Tibial nerve (tissue), 4 donors: ENCODE data around the gene RARRES2. TPM values are rescaled to one million over a fixed set of nuclear protein-coding genes. Genes with fewer than 3 reads are reported as not detected.
"Not testable (repeated sequence)": the region's sequence is repeated elsewhere in the genome, so short reads cannot be mapped to it uniquely, and the experiment has no call there.

Source experiments
- DNase-seq, 2 donors: peaks; one replicate each; pipeline ENCODE4 v3.0.0-alpha.2; 2019; ENCODE audit warnings: low spot score in 2 of 2
- H3K27ac ChIP-seq, 4 donors: fragments of 200-600 bp; sonication (generic) in 3 of 4; one replicate each; pipeline ENCODE4 v1.5.1; 2017 to 2019; ENCODE audit warnings: mild to moderate bottlenecking in 1 of 4
- H3K27me3 ChIP-seq, 2 donors: fragments of 200-600 bp; sonication (generic) in 1 of 2; one replicate each; pipeline versions ENCODE4 v1.5.1 to v1.6.0; 2017 to 2019
- H3K36me3 ChIP-seq, 3 donors: fragments of 200-600 bp; sonication (generic); one replicate each; pipeline ENCODE4 v1.5.1; 2018 to 2019
- H3K4me1 ChIP-seq, 4 donors: fragments of 200-600 bp; sonication (generic) in 3 of 4; one replicate each; pipeline ENCODE4 v1.5.1; 2017 to 2019
- H3K4me3 ChIP-seq, 4 donors: fragments of 200-600 bp; sonication (generic) in 3 of 4; one replicate each; pipeline ENCODE4 v1.5.1; 2017 to 2019; ENCODE audit warnings: mild to moderate bottlenecking in 1 of 4, moderate library complexity in 1 of 4
- H3K9me3 ChIP-seq, 4 donors: fragments of 200-600 bp; sonication (generic) in 3 of 4; one replicate each; pipeline ENCODE4 v1.5.1; 2017 to 2019
- CTCF ChIP-seq, 5 experiments: fragments of 200-600 bp in 3 of 5; fragments of 450-650 bp in 2 of 5; sonication (generic) in 3 of 5; IDR thresholded peaks; one replicate each; pipeline ENCODE4 v1.5.1; 2016 to 2019; ENCODE audit warnings: antibody characterized with exemption in 5 of 5, mild to moderate bottlenecking in 3 of 5, moderate library complexity in 2 of 5
- EP300 ChIP-seq, 2 donors: sonication (generic); formaldehyde crosslinking; IDR thresholded peaks; one replicate each; pipeline ENCODE4 v1.6.1; 2017; ENCODE audit warnings: antibody characterized with exemption in 2 of 2, mild to moderate bottlenecking in 1 of 2
- POLR2A ChIP-seq, 2 donors: fragments of 450-650 bp; IDR thresholded peaks; one replicate each; pipeline ENCODE4 v1.6.1; 2017; ENCODE audit warnings: antibody characterized with exemption in 2 of 2, mild to moderate bottlenecking in 2 of 2, moderate library complexity in 2 of 2
- WGBS, 2 donors: methylation state at CpG; one replicate each; pipeline ENCODE4 v1.1.5; 2018; 5-methylcytosine and 5-hydroxymethylcytosine counted together
- total RNA-seq, 4 donors: library from RNA; depleted of rRNA; stranded (reverse); fragments of >200 nt; gene quantifications; one replicate each; pipeline ENCODE4 v1.1.0, GENCODE V29; 2016

Gene RARRES2
- total RNA-seq, 4 donors from 2014 or later = 172 to 382 (median 375) TPM

GRCh38 chr7:150321788-150322113, 19.7 kb downstream of the RARRES2 start:
- Histone ChIP-seq H3K4me1 (peaks cover 0 to 27% (median 0%) of the 10 kb centered on the region in 4 donors), H3K27me3 (peaks cover 0 to 13% of the 10 kb centered on the region in 2 donors), H3K36me3 (peaks cover 0 to 9% (median 0%) of the 10 kb centered on the region in 3 donors), H3K4me3 (no peak overlapping the region), H3K27ac (no peak overlapping the region), H3K9me3 (no peaks in the 10 kb centered on the region)
- 91 to 96% methylated on average over 3 of the region's 3 CpGs for WGBS, 2 donors
- TF ChIP-seq POLR2A (IDR thresholded peaks at IDR 0.05) = no peak
- TF ChIP-seq EP300 (IDR thresholded peaks at IDR 0.05) = no peak
- TF ChIP-seq CTCF (IDR thresholded peaks at IDR 0.05) = no peak
- no peak for DNase-seq

- no peak overlapping the region for H3K27ac ChIP-seq
- peaks cover 0 to 7% of the 10 kb centered on the region in 2 donors for H3K27me3 ChIP-seq
- H3K36me3 ChIP-seq = no peaks in the 10 kb centered on the region
- no peak overlapping the region for H3K4me3 ChIP-seq
- TF ChIP-seq EP300 (IDR thresholded peaks at IDR 0.05) = no peak
- TF ChIP-seq POLR2A (IDR thresholded peaks at IDR 0.05) = no peak
- TF ChIP-seq CTCF (IDR thresholded peaks at IDR 0.05) = no peak
- H3K4me1 ChIP-seq = peaks cover 0 to 6% (median 0%) of the 10 kb centered on the region in 4 donors
- H3K9me3 ChIP-seq = no peaks in the 10 kb centered on the region
- DNase-seq = no peak
- 41 to 50% methylated on average over 7 of the region's 7 CpGs for WGBS, 2 donors
These were observed 23.5 kb downstream of the RARRES2 start for GRCh38 chr7:150317748-150318444.

- DNase-seq, H3K36me3 ChIP-seq, H3K27me3 ChIP-seq, H3K27ac ChIP-seq, H3K4me1 ChIP-seq, H3K4me3 ChIP-seq, H3K9me3 ChIP-seq: not testable (repeated sequence)
- WGBS, 2 donors = 89 to 90% methylated on average over 6 of the region's 6 CpGs
These were observed 24.4 kb downstream of the RARRES2 start for GRCh38 chr7:150316987-150317386.

GRCh38 chr7:150314639-150315239, 26.7 kb downstream of the RARRES2 start:
- no peak overlapping the region for H3K27ac ChIP-seq
- DNase-seq = no peak
- TF ChIP-seq POLR2A (IDR thresholded peaks at IDR 0.05) (no peak), EP300 (IDR thresholded peaks at IDR 0.05) (no peak), CTCF (IDR thresholded peaks at IDR 0.05) (no peak)
- no peak overlapping the region for H3K4me3 ChIP-seq
- no peaks in the 10 kb centered on the region for H3K9me3 ChIP-seq
- no peaks in the 10 kb centered on the region for H3K36me3 ChIP-seq
- no peaks in the 10 kb centered on the region for H3K27me3 ChIP-seq
- 93 to 95% methylated on average over 5 of the region's 5 CpGs for WGBS, 2 donors
- H3K4me1 ChIP-seq = no peaks in the 10 kb centered on the region

GRCh38 chr7:150313870-150314269, 27.6 kb downstream of the RARRES2 start:
- DNase-seq = no peak

More at GRCh38 chr7:150313870-150314269, 27.6 kb downstream of the RARRES2 start:
- Histone ChIP-seq H3K27me3 (no peaks in the 10 kb centered on the region), H3K4me1 (no peaks in the 10 kb centered on the region), H3K27ac (no peak overlapping the region), H3K9me3 (no peaks in the 10 kb centered on the region), H3K4me3 (no peak overlapping the region), H3K36me3 (no peaks in the 10 kb centered on the region)
- WGBS, 2 donors = 87 to 91% methylated on average over 6 of the region's 6 CpGs
- TF ChIP-seq EP300 (IDR thresholded peaks at IDR 0.05) = no peak
- TF ChIP-seq CTCF (IDR thresholded peaks at IDR 0.05) = no peak
- no peak for TF ChIP-seq POLR2A (IDR thresholded peaks at IDR 0.05)
